GM12864 (cell line): Measurements from ENCODE around the gene KCNK4.
A peak's percentile ranks its signal among the peaks of the same experiment; 100 is the strongest.

Experiments
- DNase-seq: peaks from one replicate; pipeline ENCODE4 v3.0.0-alpha.2; 2011; ENCODE audit warnings: low read depth
- H3K4me3 ChIP-seq: 2 replicates; pipeline ENCODE4 v1.5.1; 2011; ENCODE audit warnings: mild to moderate bottlenecking, low read depth, low read length, control low read depth
- TF ChIP-seq, protein P1 (sequence below): IDR thresholded peaks from 2 replicates; pipeline ENCODE4 v1.5.1; 2011; ENCODE audit warnings: low read depth, mild to moderate bottlenecking, moderate library complexity, low read length, control low read depth, inconsistent platforms; ENCODE audit errors: missing control alignments

The KCNK4 gene

DNA sequence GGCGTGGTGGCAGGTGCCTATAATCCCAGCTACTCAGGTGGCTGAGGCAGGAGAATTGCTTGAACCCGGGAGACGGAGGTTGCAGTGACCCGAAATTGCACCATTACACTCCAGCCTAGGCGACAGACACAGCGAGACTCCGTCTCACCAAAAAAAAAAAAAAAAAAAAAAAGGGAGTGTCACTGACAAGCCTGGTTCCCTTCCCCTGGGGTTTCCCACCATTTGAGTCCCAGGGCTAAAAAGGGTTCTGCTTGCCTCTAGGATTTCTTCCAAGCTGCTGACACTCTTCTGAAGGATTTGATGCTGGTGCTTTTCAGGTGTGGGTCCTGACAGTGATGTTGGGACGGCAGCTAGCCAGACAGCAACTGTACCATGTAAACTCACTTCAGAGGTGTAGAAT is 47.6 kb downstream of the KCNK4 start:
- no peak overlapping the region; the same call in 1 of the 2 replicates for H3K4me3 ChIP-seq
- no peak for DNase-seq
- TF ChIP-seq, protein P1, sequence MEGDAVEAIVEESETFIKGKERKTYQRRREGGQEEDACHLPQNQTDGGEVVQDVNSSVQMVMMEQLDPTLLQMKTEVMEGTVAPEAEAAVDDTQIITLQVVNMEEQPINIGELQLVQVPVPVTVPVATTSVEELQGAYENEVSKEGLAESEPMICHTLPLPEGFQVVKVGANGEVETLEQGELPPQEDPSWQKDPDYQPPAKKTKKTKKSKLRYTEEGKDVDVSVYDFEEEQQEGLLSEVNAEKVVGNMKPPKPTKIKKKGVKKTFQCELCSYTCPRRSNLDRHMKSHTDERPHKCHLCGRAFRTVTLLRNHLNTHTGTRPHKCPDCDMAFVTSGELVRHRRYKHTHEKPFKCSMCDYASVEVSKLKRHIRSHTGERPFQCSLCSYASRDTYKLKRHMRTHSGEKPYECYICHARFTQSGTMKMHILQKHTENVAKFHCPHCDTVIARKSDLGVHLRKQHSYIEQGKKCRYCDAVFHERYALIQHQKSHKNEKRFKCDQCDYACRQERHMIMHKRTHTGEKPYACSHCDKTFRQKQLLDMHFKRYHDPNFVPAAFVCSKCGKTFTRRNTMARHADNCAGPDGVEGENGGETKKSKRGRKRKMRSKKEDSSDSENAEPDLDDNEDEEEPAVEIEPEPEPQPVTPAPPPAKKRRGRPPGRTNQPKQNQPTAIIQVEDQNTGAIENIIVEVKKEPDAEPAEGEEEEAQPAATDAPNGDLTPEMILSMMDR: no peak

DNA sequence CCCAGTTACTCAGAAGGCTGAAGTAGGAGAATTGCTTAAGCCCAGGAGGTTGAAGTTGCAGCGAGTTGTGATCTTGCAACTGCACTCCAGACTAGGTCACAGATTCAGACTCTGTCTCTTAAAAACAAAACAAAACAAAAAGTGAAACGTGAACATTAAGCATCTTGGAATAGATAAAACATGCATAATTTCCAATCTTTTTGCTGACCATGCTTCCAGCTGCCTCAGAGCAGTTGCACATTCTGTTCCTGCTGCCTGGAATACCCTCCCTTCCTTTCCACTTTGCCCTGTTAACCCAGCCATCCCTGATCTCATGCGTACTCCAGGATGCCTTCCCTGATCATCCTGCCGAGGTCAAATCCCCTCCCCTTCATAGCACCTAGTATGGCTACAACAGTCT is 48.2 kb downstream of the KCNK4 start:
- TF ChIP-seq, protein P1: no peak
- DNase-seq: no peak
- peak overlapping the region; percentile 62 for H3K4me3 ChIP-seq

DNA sequence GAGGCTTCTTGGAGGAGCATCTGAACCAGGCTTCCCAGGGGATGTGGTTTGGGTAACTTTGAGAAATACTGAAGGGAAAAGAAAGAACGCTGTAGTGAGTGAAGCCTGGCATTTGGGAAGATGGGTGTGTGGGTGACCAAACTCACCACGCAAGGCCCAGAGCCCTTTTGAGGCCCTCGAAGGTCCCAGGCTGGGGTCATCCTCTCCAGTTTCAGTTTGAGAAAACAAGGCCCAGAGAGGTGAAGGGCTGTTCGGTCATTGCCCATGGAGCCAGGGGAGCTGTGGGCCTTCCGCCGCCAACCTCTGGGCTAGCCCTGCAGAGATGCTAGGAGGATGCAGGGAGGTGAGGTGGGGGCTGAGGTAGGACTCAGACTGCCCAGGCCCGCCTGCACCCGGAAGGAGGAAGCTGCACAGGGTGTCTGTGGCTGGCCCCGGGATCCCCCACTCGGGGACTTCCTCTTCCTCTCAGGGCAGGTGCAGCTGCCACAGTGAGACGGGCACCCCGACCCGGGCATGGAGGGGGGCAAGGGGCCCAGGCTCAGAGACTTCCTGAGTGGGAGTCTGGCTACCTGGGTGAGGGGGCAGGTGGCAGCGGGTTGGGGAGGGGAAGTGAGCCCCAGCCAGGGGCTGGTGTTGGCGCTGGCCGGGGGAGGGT is 48.8 kb downstream of the KCNK4 start, which contains the start of gene CCDC88B:
TSS of gene CCDC88B (plus strand) at position 451 of the 655 bp plus-strand sequence. CDS start at position 514, 63 bp downstream.
- DNase-seq: peak; percentile 50
- TF ChIP-seq, protein P1: no peak
- peak within 1 kb of the TSS; percentile 62 for H3K4me3 ChIP-seq

DNA sequence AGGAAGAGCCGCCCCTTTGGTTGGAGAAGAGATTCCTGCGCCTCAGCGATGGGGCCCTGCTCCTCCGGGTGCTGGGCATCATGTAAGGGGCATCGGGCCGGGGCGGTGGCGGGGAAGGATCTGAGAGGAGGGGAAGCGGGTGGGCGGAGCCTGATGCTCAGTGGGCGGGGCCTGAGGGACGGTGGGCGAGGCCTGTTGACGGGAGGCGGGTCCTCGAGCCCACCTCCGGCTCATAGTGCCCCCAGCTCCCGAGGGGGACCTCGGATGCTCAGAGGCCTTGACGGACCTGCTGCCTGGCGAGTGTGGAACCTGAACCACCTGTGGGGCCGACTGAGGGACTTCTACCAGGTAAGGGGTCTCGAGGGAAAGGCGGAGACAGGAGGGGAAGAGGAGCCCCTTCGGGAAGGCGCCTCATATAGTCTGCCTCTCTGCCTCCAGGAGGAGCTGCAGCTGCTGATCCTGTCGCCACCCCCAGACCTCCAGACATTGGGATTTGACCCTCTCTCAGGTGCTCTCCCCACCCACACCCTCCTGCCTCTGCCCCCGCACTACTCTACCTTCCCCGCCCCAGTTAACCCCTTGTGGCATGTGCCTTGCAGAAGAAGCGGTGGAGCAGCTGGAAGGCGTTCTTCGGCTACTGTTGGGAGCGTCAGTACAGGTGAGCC is 49.7 kb downstream of the KCNK4 start:
- H3K4me3 ChIP-seq: peak overlapping the region; percentile 62
- no peak for DNase-seq
- TF ChIP-seq, protein P1: peak; percentile 28

DNA sequence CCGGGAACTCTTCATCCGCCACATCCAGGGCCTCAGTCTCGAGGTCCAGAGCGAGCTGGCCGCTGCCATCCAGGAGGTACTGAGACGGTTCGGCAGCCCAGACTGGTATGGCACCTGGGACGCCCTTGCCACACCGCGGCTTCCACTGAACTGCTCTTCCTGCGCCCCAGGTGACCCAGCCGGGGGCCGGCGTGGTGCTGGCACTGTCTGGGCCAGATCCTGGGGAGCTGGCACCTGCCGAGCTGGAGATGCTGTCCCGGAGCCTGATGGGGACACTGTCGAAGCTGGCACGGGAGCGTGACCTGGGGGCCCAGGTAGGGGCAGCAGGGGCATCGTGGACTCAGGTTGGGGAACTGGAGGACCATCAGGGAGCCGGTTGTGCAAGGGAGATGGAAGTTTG is 50.3 kb downstream of the KCNK4 start:
- TF ChIP-seq, protein P1: no peak
- no peak for DNase-seq
- no peak overlapping the region; the same call in 1 of the 2 replicates for H3K4me3 ChIP-seq

DNA sequence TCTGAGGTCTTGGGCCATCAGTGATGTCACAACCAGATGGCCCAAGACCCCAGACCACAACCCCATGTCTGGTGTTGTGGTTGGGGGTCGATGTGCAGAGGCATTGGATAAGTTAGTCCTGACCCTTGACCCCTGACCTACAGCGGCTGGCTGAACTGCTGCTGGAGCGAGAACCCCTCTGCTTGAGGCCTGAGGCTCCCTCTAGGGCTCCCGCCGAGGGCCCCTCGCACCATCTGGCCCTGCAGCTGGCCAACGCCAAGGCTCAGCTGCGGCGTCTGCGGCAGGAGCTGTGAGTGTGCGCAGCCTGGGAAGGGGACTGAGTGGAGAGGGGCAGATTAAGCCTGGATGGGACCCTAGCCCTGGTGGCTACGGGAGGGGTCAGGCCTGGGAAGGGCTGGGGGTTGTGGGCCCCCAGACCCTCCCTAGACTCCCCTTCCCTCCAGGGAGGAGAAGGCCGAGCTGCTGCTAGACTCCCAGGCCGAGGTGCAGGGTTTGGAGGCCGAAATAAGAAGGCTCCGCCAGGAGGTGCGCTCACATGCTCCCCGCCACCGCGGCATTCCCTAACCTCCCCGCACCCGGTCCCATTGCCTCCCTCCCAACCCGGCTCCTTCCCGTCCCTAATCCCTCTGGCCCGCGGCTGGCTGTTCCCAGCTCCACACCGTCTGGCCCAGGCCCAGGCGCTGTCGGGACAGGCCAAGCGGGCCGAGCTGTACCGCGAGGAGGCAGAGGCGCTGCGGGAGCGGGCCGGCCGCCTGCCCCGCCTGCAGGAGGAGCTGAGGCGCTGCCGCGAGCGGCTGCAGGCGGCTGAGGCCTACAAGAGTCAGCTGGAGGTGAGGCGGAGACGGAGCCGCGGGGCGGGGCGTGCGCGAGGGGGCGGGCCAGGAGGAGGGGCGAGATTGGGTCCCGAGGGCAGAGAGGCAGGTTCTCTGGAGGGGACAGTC is 51.0 kb downstream of the KCNK4 start:
- H3K4me3 ChIP-seq: no peak overlapping the region; the same call in 1 of the 2 replicates
- DNase-seq: no peak
- TF ChIP-seq, protein P1: peak; percentile 35
